ENCODE results near the gene PACS2.

GRCh38 chr14:105305345-105305744 is 9.2 kb upstream of the PACS2 start:
- TF ChIP-seq CTCF (IDR thresholded peaks at IDR 0.05; ENCODE audit: low read depth, low read length, missing input control), result no peak
- TF ChIP-seq GABPA (IDR thresholded peaks at IDR 0.05 in 1 of 2, conservative IDR thresholded peaks at IDR 0.05 in 1 of 2), result no peak
- no peak for TF ChIP-seq SP1 (IDR thresholded peaks at IDR 0.05)
- TF ChIP-seq RXRA (IDR thresholded peaks at IDR 0.05), result no peak
- TF ChIP-seq ATF3 (IDR thresholded peaks at IDR 0.05), result no peak
- no peak for TF ChIP-seq MAX (IDR thresholded peaks at IDR 0.05)
- TF ChIP-seq TAF1 (conservative IDR thresholded peaks at IDR 0.05), result no peak
- no peak for TF ChIP-seq EGR1 (IDR thresholded peaks at IDR 0.05; ENCODE audit: low read depth in 2 of 2)
- no peak for TF ChIP-seq RAD21 (IDR thresholded peaks at IDR 0.05)
- TF ChIP-seq REST (IDR thresholded peaks at IDR 0.05), result no peak
- TF ChIP-seq JUND (IDR thresholded peaks at IDR 0.05), result no peak
- TF ChIP-seq YY1 (IDR thresholded peaks at IDR 0.05), result no peak
- no peak for TF ChIP-seq FOXA1 (IDR thresholded peaks at IDR 0.05)
